Adrenal gland (tissue), 12 donors: ENCODE measurements around the gene PTH1R. TPM values are rescaled to one million over a fixed set of nuclear protein-coding genes. Genes with fewer than 3 reads are reported as not detected.

Experiments
- DNase-seq, 7 donors: peaks; one replicate each; pipeline ENCODE4 v3.0.0-alpha.2; 2019 to 2020
- H3K27ac ChIP-seq, 5 donors: fragments of 200-600 bp; sonication (generic) in 4 of 5; 1 replicate in 3 of 5; 2 replicates in 2 of 5; pipeline versions ENCODE4 v1.5.1 to v1.8.0; 2016 to 2020; ENCODE audit warnings: mild to moderate bottlenecking in 1 of 5
- H3K27me3 ChIP-seq: fragments of 200-600 bp; 2 replicates; pipeline ENCODE4 v1.8.0; 2021
- H3K36me3 ChIP-seq, 2 donors: fragments of 200-600 bp; replicated peaks in 1 of 2; 1 replicate in 1 of 2; 2 replicates in 1 of 2; pipeline versions ENCODE4 v1.5.1 to v1.8.0; 2018 to 2022
- H3K4me1 ChIP-seq, 2 donors: fragments of 200-600 bp; replicated peaks in 1 of 2; 1 replicate in 1 of 2; 2 replicates in 1 of 2; pipeline versions ENCODE4 v1.5.1 to v1.8.0; 2018 to 2021
- H3K4me3 ChIP-seq, 4 donors: fragments of 200-600 bp; sonication (generic) in 3 of 4; one replicate each; pipeline ENCODE4 v1.5.1; 2016 to 2018
- H3K9me3 ChIP-seq, 3 donors: fragments of 200-600 bp; sonication (generic) in 1 of 3; replicated peaks in 1 of 3; 1 replicate in 2 of 3; 2 replicates in 1 of 3; pipeline versions ENCODE4 v1.5.1 to v1.8.0; 2016 to 2021
- POLR2A ChIP-seq, 2 donors: fragments of 450-650 bp; IDR thresholded peaks; one replicate each; pipeline ENCODE4 v1.6.1; 2017; ENCODE audit warnings: antibody characterized with exemption in 2 of 2, mild to moderate bottlenecking in 2 of 2, moderate library complexity in 1 of 2
- WGBS, 4 donors: extraction: QIAGEN DNeasy Blood & Tissue Kit in 2 of 4; methylation state at CpG; one replicate each; pipeline versions ENCODE4 v1.1.5 to v1.1.7; 2013 to 2017; 5-methylcytosine and 5-hydroxymethylcytosine counted together
- intact Hi-C, 2 donors: fragments of 100-400 bp; cut with DNase I; formaldehyde crosslinking; loops; one replicate each; pipeline versions ENCODE4 v1.14.1 to v1.15.0; 2022 to 2023
- polyA plus RNA-seq, 3 donors: library from polyadenylated mRNA; stranded (reverse); fragments of 200-250 nt in 2 of 3; fragments of 350-450 nt in 1 of 3; fragmentation: Illumina TruSeq in 1 of 3; extraction: RNeasy Lipid Tissue Mini Kit (QIAGEN cat#74804) in 1 of 3; gene quantifications; one replicate each; pipeline ENCODE4 v1.2.3, GENCODE V29; 2013 to 2014
- total RNA-seq, 9 donors: library from RNA; depleted of rRNA in 4 of 9; stranded (reverse); fragments of >200 nt in 4 of 9; fragments of 120-200 nt in 1 of 9; fragmentation: NEBNext Ultra II Directional in 1 of 9; extraction: Animal tissue kit (Norgen Biotek cat#: 25700) in 1 of 9; gene quantifications; one replicate each; pipeline versions ENCODE4 v1.1.0 to v1.2.4, GENCODE V29; 2013 to 2023
- TF ChIP-seq, protein P1 (sequence below), 6 experiments: fragments of 450-650 bp in 4 of 6; fragments of 200-600 bp in 2 of 6; sonication (generic) in 1 of 6; IDR thresholded peaks; 1 replicate in 5 of 6; 2 replicates in 1 of 6; pipeline versions ENCODE4 v1.5.1 to v1.8.0; 2016 to 2021; ENCODE audit warnings: antibody characterized with exemption in 6 of 6, mild to moderate bottlenecking in 2 of 6, moderate library complexity in 1 of 6
- donor health status: healthy with polysubstance abuse.
- donor health status: Bipolar disorder and iron deficiency.
- donor health status: DM: yes; HTN: yes; CAD: no.
- donor health status: DM: no; HTN: no; CAD: no.
- donor health status: DM: no; HTN: no; CAD: no.
- donor health status: DM: yes; HTN: yes; CAD: no.

Gene PTH1R
- total and polyA plus RNA-seq, 12 donors = 10.0 to 1,399 (median 47.5) TPM

DNA sequence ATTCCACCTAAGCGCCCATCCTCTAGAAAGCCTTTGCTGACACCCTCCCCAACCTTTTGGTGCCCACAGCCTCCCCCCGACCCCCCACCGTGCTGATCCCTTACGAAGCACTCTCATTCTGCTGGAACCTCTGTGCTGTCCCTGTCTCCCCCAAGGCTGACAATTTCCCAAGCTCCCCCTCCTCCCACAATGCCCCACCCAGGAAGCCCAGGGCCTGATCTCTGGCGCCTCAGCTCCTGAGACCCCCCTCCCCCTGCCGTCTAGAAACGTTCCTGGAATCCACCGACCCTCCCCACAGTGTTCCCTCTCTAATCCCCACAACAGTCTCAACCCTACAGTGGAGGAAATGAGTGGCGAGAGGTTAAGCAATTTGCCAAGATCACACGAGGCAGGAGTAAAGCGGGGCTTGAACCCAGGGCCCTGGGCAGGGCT, 32.6 kb upstream of the PTH1R start:
- no peaks in the 10 kb centered on the region for H3K36me3 ChIP-seq
- no peak for DNase-seq
- TF ChIP-seq, protein P1, sequence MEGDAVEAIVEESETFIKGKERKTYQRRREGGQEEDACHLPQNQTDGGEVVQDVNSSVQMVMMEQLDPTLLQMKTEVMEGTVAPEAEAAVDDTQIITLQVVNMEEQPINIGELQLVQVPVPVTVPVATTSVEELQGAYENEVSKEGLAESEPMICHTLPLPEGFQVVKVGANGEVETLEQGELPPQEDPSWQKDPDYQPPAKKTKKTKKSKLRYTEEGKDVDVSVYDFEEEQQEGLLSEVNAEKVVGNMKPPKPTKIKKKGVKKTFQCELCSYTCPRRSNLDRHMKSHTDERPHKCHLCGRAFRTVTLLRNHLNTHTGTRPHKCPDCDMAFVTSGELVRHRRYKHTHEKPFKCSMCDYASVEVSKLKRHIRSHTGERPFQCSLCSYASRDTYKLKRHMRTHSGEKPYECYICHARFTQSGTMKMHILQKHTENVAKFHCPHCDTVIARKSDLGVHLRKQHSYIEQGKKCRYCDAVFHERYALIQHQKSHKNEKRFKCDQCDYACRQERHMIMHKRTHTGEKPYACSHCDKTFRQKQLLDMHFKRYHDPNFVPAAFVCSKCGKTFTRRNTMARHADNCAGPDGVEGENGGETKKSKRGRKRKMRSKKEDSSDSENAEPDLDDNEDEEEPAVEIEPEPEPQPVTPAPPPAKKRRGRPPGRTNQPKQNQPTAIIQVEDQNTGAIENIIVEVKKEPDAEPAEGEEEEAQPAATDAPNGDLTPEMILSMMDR (IDR thresholded peaks at IDR 0.05) = no peak
- no peak for TF ChIP-seq POLR2A (IDR thresholded peaks at IDR 0.05)
- H3K27ac ChIP-seq = peak overlapping the region in 2 of 5 donors; percentile 70 to 81
- no peaks in the 10 kb centered on the region for H3K27me3 ChIP-seq
- peaks cover 7 to 9% of the 10 kb centered on the region in 2 donors for H3K4me1 ChIP-seq
- intact Hi-C loops = no loop called here
- peak overlapping the region in 1 of 4 donors; percentile 50 for H3K4me3 ChIP-seq
- peaks cover 0 to 7% (median 6%) of the 10 kb centered on the region in 3 donors for H3K9me3 ChIP-seq
- WGBS, 4 donors = 31 to 53% (median 38%) methylated on average over 9 to 11 of the region's 11 CpGs

DNA sequence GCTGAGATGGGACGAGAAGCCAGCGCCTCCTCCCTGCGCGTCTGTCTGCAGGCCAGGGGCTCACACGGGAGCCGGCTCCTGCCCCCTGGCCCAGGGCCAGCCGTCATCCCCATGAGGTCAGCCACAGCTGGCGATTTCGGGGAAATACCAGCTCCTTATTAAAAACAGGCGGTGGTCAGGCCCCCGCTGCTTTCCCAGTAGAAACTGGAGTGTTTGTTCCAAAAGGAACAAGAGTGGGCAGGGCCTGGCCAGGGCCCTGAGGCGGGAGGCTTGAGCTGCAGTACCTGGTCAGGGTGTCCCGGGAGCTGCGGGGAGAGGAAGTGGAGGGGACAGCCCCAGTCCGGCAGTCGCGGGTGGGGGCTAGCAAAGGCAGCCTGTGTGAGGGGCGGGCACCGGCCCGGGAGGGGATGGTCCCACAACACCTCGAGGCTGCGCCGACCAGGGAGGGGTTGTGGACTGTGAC, 32.1 kb upstream of the PTH1R start:
- 0 to 12% (median 4%) methylated on average over 10 to 23 of the region's 23 CpGs for WGBS, 4 donors

DNA sequence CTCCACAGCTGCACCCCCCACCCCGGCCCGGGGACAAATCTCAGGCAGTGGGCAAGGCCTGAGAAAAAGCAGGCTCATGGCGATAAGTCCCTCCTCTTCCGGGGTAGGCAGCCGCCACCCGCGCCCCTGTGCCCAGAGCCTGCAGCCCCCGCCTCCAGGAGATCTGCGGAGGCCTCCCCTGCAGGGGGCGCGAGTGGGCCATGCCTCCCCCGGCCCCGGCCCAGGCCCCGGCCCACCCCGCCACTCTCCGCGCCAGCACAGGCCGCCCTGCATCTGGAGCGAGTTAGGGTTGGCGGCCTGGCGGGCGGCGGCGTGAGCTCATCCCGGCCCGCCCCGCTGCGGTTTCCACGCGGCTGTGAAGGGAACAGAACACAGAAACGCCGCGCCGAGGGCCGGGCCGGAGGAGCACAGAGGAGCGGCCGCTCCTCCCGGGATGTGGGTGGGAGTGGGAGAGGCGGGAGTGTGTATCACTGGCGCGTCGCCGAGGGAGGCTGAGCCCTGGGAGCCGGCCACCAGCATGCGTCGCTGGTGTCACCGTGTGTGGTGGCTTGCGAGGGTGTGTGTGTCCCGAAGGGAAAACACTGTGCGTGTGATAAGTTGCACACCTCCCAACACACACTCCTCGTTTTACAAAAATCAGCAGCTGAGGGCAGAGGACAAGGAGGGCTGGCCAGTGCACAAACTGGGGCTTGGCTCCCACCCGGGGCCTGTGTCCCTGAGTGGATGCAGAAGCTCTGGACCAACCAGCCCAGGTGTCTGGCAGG, 31.5 kb upstream of the PTH1R start:
- H3K27ac ChIP-seq = peak overlapping the region in 4 of 5 donors; percentile 27 to 81 (median 63)
- H3K4me1 ChIP-seq = peaks cover 7 to 9% of the 10 kb centered on the region in 2 donors
- peak overlapping the region in 3 of 4 donors; percentile 37 to 50 (median 44) for H3K4me3 ChIP-seq
- no peaks in the 10 kb centered on the region for H3K27me3 ChIP-seq
- peaks cover 0 to 7% (median 0%) of the 10 kb centered on the region in 3 donors for H3K9me3 ChIP-seq
- H3K36me3 ChIP-seq = no peaks in the 10 kb centered on the region
- DNase-seq = peak; percentile 75 to 82 (median 79)
- intact Hi-C loops = no loop called here
- TF ChIP-seq POLR2A (IDR thresholded peaks at IDR 0.05) = peak in 1 of 2 donors; percentile 19
- TF ChIP-seq, protein P1 (IDR thresholded peaks at IDR 0.05) = peak in 4 of 6 experiments; percentile 35 to 60 (median 44)
- WGBS, 4 donors = 1 to 10% (median 1%) methylated on average over 4 to 53 of the region's 53 CpGs

More for the DNA sequence above, 32.1 kb upstream of the PTH1R start:
- H3K27ac ChIP-seq = peak overlapping the region in 4 of 5 donors; percentile 27 to 81 (median 63)
- peak overlapping the region in 3 of 4 donors; percentile 37 to 50 (median 44) for H3K4me3 ChIP-seq
- TF ChIP-seq, protein P1 (IDR thresholded peaks at IDR 0.05) = no peak
- TF ChIP-seq POLR2A (IDR thresholded peaks at IDR 0.05) = no peak
- no peaks in the 10 kb centered on the region for H3K27me3 ChIP-seq
- H3K9me3 ChIP-seq = peaks cover 0 to 7% (median 4%) of the 10 kb centered on the region in 3 donors
- no peaks in the 10 kb centered on the region for H3K36me3 ChIP-seq
- peak; percentile 48 to 77 (median 68) for DNase-seq
- H3K4me1 ChIP-seq = peaks cover 7 to 9% of the 10 kb centered on the region in 2 donors
- intact Hi-C loops = no loop called here
